Measurements from ENCODE around the gene RASGRP4.

RASGRP4 gene

DNA sequence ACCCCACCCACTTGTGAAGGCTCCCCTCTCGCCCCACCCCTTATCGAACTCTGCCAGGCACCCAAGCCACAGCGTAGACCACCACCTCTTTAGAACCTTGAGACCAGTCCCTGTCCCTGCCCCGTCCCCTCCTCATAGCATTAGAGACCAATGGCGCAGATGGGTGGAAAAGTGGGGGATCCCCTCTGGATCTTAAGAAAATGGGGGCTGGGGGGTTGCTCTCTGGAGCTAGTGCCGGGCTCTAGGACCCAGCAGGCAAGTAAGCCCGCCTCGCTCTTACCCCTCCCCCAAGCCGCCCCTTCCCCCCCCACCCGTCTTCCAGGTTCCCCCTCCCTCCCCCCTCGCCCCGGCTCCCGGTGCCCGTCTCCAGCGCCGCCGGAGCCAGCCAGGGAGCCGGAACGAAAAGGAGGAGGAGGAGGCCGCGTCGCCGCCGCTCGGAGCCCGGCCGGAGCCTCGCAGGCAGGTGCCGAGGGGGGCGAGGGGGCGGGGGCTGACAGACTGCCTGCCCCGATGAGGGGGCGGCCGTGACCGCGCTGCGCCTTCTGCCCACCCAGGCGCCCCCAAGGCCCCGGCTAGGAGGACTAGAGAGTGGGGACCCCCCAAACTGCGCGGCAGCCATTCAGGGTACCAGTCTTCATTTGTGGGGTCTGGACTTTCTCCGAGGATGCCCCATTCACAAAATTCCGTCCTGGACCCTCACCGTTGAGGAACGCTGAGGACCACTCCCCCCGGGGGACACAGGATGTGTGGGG lies 37.5 kb downstream of the RASGRP4 start, which contains the start of gene SPRED3:
Gene SPRED3 (plus strand): TSS at position 349 of the 752 bp plus-strand sequence. CDS start 1,606 bp downstream, outside the sequence.
- no peak for DNase-seq

DNA sequence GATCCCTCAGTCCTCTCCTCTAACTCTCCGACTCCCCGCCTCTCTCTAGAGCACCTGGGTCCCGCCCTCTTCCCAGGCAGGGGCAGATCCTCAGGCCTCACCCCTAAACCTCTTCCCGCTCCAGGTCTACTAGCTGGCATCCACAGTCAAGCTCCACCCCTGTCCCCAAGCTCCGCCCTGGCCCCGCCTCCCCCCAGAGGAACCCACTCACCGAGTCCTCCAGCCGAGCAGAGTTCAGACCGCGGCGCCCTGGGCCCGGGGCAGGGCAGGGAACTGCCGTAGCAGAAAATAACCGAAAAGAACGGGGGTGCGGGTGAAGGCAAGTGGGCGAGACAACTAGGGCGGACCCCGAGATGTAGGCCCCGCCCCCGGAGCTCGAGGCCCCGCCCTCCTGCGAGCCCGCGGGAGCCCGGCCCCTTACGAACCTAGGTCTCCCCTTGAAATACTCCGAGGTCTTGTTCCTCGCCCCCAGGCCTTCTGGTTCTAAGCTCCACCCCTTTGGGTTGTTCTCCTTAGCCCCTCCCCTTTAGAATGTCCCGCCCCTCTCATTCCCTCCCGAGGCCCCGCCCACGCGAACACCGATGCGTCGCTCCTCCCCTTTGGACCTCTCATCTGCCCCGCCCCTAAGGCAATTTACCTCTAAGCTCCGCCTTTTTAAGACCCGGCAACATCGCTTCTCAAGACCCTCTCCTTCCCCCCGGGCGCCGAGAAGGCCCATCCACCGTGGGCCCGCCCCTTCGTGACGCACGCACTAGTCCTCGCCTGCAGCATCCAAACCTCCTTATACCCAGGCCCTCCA lies 38.3 kb downstream of the RASGRP4 start, which contains the start of gene GGN:
Gene GGN (minus strand): TSS at position 485 of the 799 bp plus-strand sequence. CDS start 773 bp downstream, outside the sequence.
- peak; percentile 91 for DNase-seq

DNA sequence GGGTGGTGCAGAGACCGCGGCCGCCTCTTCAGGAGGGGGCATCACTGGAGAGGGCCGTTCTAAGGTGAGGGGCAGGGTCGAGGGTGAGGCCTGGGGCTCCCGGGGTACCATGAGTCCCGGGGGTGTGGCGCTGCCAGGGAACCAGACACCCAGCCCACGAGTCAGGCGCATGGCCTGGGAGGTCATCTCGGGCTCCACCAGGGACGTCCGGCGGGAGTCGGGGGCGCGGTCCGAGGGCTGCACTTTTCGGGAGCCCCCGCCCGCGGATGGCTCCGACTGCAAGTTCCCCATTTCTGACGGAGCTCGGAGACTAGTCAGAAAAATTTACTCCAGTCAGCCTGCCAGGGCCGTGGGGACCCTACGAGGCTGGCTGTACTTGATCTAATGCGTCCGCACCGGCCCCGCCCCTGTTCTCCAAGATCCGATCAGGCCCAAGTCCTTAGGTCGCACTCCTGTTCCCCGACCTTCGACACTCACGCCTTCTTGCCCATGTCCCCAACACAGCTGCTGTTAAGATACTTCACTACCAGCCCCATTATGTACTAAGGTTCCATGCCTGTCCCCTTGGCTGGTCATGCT lies 39.0 kb downstream of the RASGRP4 start:
- no peak for DNase-seq

DNA sequence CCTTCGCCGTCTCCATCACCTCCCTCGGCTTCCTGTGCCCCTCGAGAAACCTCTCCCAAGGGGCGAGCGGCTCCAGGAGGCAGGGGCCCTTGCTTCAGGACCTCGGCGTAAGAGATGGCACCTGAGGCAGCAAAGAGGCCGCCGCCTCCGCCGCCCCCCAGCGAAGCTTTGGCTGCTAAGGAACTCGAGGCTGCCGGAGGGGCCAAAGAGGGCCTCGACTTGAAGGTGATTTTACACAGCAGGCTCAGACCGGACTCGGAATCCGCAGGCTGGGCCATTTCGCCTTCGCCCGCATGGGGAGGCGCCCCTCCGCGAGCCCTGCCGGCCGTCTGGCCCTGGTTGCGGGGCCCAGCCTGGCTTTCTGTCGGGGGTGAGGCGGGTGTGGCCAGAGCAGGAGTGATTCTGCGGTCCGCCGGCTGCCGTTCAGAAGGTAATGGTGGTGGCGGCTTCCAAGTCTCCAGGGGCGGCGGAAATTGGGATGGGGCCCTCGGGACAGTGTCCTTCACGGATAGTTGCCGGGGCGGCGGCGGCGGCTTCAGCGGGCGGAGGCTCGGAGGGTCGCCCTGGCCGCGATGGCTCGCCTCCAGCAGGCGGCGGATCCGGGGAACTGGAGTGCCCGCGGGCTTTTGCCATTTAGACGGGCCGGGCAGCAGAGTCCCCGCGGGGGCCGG lies 39.6 kb downstream of the RASGRP4 start:
- DNase-seq: no peak

DNA sequence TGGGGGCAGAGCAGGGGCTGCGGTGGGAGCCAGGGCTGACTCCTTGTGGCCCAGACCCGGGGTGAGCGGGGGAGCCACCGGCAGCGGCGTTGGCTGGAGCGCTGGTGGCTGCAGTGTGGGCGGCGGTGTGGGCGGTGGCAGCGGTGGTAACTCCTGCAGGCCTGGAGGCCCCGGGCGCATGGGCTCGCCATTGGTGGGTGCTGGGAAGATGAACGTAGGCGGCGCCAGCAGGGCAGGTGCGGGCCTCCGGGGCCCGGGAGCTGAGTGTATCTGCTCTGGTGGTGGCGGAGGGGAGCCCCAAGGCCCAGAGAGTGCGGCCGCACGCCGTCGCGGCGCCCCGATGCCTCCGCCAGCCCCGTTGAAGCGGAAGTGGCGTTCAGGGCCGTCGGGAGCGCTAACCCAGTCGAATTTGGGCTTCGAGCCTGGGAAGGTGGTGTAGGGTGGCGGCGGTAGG lies 40.2 kb downstream of the RASGRP4 start:
- DNase-seq: no peak

DNA sequence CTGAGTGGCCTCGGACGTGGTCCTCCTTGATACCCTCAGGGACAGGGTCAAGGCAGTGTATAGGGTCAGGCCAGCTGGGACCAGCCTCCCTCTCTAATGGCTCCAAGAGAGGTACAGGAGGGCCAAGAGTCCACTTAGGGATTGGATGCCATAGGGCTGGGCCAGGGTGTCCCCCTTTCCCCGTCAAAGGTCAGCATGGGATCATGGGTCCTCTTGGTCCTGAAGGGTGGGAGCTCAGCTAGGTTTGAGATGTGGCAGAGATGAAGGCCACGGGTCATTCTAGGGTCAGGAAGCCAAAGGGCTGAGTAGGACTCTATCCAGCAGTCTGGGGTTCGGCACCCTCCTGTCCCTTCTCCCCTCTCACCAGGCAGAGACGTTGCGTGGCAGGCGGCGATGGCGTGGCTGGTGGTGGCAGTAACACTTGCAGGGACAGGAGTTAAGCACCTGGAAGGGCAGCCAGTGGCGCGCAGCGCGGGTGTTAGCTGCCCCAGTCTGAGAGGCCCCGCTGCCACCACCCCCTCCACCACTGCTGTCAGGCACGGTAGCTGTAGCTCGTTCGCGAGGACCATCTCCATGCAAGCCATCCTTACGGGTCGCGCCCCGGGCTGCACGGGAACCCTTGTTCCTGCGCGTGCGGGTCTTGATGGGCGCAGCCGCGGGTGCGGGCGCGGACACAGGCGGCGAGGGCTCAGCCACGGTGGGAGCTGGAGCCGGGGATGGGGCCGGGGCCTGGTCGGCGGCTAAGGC lies 40.8 kb downstream of the RASGRP4 start:
- DNase-seq: no peak

DNA sequence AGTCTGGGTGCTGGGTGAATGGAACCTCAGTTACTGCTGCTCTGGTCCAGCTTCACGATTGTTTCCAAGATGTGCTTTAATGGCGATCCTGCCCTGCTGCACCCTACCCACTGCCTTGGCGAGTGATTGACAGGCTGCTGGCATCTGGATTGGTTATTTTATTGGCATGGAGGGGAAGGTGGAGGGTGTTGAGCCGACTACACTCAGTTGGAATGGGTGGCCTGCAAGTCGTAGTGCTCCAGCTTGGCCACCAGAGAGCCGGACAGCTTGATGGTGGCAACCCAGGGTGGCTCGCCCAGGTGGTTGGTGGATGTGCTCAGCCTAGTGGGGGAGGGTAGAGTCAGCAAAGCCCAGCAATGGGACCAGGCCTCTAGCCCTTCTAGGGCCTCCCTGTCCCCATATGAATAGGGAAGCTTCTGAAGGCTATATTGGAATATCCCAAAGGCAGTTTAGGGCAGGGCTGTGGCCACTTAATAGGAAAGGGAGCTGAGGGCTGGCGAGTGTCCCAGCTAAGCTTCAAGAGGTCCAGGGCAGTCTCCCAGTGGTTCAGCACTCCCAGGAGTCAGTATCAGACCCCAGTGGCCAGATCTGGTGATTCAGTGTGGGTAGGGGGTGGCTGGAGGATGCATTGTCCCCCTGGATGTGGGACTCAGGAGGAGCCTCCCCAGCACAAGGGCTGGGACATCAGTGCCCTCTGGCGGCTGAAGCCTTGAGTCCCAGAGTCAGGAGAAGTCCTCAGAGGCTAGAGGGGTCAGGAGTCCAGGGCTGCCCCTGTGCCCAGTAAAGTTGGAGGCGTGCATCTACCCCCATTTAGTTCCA lies 41.6 kb downstream of the RASGRP4 start:
- no peak for DNase-seq

DNA sequence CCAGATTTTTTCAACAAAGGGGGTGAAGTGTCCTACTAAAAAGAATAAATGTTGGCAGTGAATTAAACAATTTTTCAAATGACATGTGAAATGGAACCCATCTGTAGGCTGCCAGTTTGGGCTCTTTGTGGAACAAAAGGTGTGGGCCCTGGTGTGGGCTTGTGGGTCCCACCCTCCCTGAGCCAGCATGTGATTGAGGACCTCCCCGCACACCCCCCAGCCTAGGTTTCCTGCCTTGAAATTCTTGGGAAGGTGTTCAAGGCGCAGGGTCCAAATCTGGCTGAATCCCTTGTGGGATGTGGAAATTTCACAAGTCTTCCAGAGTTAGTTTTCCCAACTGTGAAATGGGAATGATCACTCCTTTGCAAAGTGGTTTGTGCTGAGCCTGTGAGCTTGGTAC lies 42.3 kb downstream of the RASGRP4 start:
- DNase-seq: no peak

DNA sequence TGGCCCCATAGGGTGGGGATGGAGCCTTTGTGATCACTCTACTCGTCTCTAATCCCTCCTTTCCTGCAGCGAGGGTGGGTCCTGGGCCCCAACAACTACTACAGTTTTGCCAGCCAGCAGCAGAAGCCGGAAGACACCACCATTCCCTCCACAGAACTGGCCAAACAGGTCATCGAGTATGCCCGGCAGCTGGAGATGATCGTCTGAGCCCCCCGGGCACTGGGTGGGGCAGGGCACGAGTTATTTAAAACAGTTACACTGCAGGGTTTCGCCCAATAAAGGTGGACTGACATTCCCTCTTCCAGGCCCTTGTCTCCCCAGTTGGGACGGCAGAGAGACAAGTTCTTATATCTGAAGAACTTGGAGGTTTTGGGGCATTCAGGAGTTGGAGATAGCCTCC lies 42.8 kb downstream of the RASGRP4 start:
- no peak for DNase-seq

DNA sequence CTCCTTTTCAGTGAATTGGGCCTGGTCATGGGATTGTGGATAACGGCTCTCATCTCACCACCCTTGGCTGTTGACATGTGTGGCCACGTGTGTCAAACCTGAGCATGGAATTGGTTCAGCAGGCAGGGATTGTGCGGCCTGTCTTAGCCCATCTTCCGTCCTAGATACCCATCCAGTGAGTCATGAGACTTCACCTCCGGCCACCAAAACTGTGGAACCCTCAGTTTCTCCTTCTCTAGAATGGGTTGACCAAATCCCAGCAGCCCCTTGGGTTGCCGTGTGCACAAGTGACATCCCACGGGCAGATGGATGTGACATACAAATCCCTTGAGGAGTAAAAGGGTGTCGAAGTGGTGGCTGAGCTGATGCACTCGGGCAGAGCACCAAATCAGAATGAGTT lies 44.9 kb downstream of the RASGRP4 start:
- DNase-seq: no peak

DNA sequence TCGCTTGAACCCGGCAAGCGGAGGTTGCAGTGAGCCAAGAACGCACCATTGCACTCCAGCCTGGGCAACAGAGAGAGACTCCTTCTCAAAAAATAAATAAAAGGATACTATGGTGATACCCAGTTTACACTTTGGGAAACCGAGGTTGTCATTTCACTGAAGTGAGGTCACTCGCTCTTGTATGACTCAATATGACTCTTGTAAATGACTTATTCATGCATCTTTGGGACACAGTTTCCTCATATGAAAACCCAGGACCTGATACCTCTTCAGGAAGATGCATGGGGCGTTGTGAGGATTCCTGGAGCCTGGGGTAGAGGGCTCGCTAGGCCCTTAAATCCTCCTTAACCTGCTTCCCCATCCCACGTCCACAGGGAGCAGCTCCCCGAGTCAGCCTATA lies 47.2 kb downstream of the RASGRP4 start:
- DNase-seq: no peak

DNA sequence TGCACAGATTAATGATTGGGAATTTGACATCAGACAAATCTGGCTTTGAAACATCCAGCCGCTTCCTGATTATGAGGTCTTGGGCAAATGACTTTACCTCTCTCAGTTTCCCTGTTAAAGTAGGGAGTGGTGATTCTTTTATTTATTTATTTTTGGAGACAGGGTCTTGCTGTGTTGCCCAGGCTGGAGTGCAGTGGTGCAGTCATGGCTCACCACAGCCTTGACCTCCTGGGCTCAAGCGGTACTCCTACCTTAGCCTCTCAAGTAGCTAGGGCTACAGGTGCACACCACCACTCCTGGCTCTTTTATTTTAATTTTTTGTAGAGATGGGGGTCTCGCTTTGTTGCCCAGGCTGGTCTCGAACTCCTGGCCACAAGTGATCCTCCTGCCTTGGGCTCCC lies 49.0 kb downstream of the RASGRP4 start:
- DNase-seq: no peak

DNA sequence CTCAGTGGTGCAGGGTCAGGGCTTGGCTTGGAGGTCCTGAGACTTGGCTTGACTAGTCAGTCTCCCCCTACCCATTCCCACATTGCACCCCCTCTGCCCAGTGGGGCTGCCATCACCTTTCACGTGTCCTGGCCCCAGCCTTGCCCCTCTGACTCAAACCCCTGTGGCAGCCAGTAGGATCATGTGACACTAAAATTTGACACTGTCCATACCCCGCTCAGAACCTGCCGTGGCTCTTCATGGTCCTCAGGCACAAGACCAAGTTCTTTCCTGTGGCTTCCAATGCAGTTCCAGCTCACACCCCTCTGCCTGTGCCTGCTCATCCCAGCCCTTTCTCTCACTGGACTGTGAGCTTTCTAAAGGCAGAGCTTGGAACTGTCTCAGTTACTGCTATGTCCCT lies 49.4 kb downstream of the RASGRP4 start:
- DNase-seq: no peak

DNA sequence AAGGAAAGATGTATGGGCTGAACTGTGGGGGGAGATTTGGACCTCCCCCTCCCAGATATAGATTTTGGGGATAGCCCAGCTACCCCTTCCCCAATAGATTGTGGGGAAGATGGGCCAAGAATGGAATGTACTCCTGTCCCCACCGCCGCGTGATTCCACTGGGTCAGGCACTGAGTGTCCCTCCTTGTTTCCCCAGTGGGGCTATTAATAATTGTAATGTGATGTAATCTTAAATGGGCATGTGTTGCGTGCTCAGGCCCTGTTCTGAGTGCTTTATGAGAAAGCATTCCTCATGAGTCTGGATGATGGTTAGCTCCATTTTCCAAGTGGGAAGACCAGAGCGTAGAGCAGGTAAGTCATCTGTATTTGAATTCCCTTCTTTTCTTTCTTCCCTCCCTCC lies 50.3 kb downstream of the RASGRP4 start:
- no peak for DNase-seq

DNA sequence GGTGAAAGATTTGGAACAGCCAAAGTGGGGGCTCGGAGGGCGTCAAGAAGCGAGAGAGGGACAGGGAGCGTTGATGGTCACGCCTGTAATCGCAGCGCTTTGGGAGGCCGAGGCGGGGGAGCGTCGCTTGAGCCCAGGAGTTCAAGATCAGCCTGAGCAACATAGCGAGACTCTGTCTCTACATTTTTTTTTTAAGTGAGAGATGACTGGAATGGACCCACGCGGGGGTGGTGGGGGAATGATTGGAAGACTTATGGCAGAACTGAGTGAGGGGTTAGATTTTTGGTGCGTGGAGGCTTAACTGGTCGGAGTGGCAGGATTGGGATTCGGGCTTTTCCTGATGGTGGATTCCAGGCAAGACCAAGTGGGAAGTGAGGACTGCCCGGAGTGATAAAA lies 50.9 kb downstream of the RASGRP4 start:
- no peak for DNase-seq

DNA sequence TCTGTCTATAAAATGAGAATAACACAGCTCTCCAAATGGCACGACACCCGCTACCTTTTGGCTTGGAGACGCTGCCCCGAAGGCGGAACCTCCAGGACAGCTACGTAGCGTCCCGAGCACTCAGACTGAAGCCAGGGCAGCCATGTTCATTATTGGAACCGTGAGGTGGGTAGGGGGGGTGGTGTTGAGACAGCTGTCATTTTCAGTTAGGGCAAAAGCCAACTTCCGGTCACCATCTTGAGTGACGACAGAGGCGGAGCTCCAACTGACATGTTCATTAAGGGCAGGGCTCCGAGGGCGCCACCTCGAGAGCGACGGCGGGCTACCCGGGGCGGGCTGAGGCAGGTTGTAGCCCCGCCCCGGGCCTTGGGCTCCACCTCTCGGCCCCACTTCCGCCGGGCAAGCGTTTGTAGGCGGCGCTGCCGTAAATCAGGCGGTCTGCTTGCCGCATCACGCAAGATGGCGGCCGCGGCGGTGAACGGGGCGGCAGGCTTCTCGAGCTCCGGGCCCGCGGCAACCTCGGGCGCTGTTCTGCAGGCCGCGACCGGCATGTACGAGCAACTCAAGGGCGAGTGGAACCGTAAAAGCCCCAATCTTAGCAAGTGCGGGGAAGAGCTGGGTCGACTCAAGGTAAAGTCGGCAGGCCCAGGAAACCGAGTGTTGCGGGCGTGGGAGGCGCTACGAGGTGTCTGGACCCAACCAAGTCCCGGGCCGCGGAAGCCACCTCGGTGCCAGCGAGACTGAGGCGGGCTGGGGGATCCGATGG lies 51.5 kb downstream of the RASGRP4 start, which contains the start of gene PSMD8:
Gene PSMD8 (plus strand): TSS at position 240 of the 766 bp plus-strand sequence. CDS start 31 bp downstream, at position 271.
- DNase-seq: peak; percentile 99

DNA sequence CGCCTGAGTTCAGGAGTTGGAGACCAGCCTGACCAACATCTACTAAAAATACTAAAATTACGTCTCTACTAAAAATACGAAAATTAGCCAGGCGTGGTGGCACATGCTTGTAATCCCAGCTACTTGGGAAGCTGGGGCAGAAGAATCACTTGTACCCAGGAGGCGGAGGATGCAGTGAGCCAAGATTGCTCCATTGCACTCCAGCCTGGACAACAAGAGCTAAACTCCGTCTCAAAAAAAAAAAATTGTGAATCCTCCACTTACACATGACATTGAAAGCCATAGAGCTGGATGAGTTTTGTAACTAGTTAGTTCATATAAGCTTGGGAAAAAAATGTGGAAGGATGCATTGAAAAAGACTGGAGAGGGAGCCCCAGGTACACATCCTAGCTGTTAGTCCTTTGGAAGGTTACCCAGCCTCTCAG lies 52.1 kb downstream of the RASGRP4 start:
- DNase-seq: no peak

DNA sequence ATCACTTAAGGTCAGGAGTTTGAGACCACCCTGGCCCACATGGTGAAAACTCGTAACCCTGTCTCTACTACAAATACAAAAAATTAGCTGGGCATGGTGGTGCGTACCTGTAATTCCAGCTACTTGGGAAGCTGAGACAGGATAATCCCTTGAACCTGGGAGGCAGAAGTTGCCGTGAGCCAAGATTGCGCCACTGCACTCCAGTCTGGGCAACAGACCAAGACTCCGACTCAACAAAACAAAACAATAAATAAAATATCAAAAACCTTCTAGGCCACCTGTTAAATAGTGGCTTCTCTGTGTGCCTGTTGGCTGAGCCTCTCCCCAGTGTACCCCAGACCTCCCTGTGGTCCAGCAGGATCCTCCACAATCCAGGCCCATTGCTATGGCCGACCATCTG lies 54.9 kb downstream of the RASGRP4 start:
- DNase-seq: no peak

DNA sequence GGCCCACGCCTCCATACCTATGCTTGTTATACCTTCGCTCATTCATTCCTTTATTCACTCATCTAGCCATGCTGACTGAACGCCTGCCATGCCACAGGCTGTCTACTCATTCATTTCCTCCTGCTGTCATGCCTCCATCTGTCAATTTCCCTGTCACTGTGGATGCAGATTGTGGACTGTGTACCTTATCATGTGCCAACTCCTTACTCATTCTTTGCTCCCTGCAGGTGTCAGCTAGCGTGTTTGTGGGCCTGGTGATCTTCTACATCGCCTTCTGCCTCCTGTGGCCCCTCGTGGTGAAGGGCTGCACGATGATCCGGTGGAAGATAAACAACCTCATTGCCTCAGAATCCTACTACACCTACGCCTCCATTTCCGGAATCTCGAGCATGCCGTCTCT lies 55.7 kb downstream of the RASGRP4 start:
- DNase-seq: no peak

DNA sequence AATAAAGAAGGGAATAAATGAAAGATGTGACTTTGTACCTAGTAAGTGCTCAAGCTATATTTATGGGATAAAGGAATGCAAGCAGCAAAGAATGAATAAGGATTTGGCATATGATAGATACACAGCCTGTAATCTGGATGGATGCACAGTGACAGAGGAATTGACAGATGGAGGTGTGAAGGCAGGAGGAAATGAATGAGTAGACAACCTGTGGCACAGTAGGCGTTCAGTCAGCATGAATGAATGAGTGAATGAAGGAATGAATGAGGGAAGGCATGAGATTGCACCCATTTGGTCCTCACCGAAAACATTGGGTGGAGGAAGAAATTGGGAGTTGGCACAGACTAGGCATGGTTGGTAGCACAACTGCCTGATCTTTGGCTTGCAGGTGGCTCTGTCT lies 56.4 kb downstream of the RASGRP4 start:
- no peak for DNase-seq
